HG03159 (cell line): ENCODE results near the gene PHLPP2.
A peak's percentile ranks its signal among the peaks of the same experiment; 100 is the strongest.

Experiments
- ATAC-seq: cut with Tn5 transposase; IDR thresholded peaks from one replicate; pipeline ENCODE4 v1.9.1; 2021; ENCODE audit warnings: mild to moderate bottlenecking, moderate library complexity; ENCODE audit not compliant: unreplicated experiment

Gene PHLPP2

GRCh38 chr16:71724320-71724751 lies at the start of gene PHLPP2:
PHLPP2 (minus strand) TSS chr16:71724701; CDS start chr16:71714795, 9,906 bp downstream.
- ATAC-seq: no peak

GRCh38 chr16:71771571-71771970 lies 47.1 kb upstream of the PHLPP2 start:
- no peak for ATAC-seq

GRCh38 chr16:71769222-71769621 lies 44.7 kb upstream of the PHLPP2 start:
- no peak for ATAC-seq

GRCh38 chr16:71767060-71767900 lies 42.8 kb upstream of the PHLPP2 start:
- ATAC-seq: no peak

GRCh38 chr16:71762186-71762585 lies 37.7 kb upstream of the PHLPP2 start:
- ATAC-seq: no peak

GRCh38 chr16:71761097-71761496 lies 36.6 kb upstream of the PHLPP2 start:
- no peak for ATAC-seq

GRCh38 chr16:71758293-71758760 lies 33.8 kb upstream of the PHLPP2 start:
- ATAC-seq: no peak

- ATAC-seq: no peak
Observed at GRCh38 chr16:71754652-71755051, 30.2 kb upstream of the PHLPP2 start.

- no peak for ATAC-seq
Observed at GRCh38 chr16:71754108-71754507, 29.6 kb upstream of the PHLPP2 start.

- no peak for ATAC-seq
Observed at GRCh38 chr16:71748226-71748625, 23.7 kb upstream of the PHLPP2 start.

GRCh38 chr16:71746442-71747046 lies 22.0 kb upstream of the PHLPP2 start:
- ATAC-seq: no peak

- no peak for ATAC-seq
Observed at GRCh38 chr16:71738855-71739254, 14.4 kb upstream of the PHLPP2 start.

GRCh38 chr16:71737501-71737900 lies 13.0 kb upstream of the PHLPP2 start:
- no peak for ATAC-seq

GRCh38 chr16:71734511-71734910 lies 10.0 kb upstream of the PHLPP2 start:
- ATAC-seq: no peak

- ATAC-seq: no peak
Observed at GRCh38 chr16:71732587-71732986, 8.1 kb upstream of the PHLPP2 start.

GRCh38 chr16:71727551-71728324 lies 3.2 kb upstream of the PHLPP2 start:
- ATAC-seq: no peak

- no peak for ATAC-seq
Observed at GRCh38 chr16:71726476-71727315, 2.2 kb upstream of the PHLPP2 start.

- peak; percentile 75 for ATAC-seq
Observed at GRCh38 chr16:71723537-71724319, 773 bp downstream of the PHLPP2 start.

GRCh38 chr16:71722801-71723536 lies 1.5 kb downstream of the PHLPP2 start:
- ATAC-seq: peak; percentile 25
